ENCODE measurements around the gene LRRN2. TPM values are rescaled to one million over a fixed set of nuclear protein-coding genes. Genes with fewer than 3 reads are reported as not detected.

LRRN2 gene
- total and polyA plus RNA-seq, 9 of the 15 experiments (the other 6 are each of a cell fraction or from before 2014, with no cell fraction given), result 0.05 TPM; not detected in 8

- BruUV-seq (replicated peaks), result no TSS peak
- ChIA-PET POLR2A (interaction anchor here (0.6 to 0.7 kb wide), 3 partner anchors 10 to 349 kb away, joined by 3 read pairs; no protein-coding TSS in a partner anchor), CTCF (ENCODE audit: low intra/inter-chr PET ratio) (no interaction called here)
- in situ Hi-C loops (cut with MboI), result no loop called here
- H3K4me1 ChIP-seq (replicated peaks in 1 of 2; ENCODE audit: control insufficient read depth in 2 of 2, insufficient read depth in 2 of 2, low read length in 2 of 2), result peaks cover 18 to 38% of the 10 kb centered on the region in 2 experiments
- no peaks in the 10 kb centered on the region for H4K20me1 ChIP-seq (replicated peaks; ENCODE audit: control insufficient read depth, insufficient read depth, low read length)
- peaks cover 5 to 24% of the 10 kb centered on the region in 2 experiments; a peak in 3 of 5 replicates for H3K27me3 ChIP-seq (ENCODE audit: control insufficient read depth in 2 of 2, insufficient read depth in 2 of 2, low read length in 2 of 2)
- no peak overlapping the region for H3K27ac ChIP-seq (ENCODE audit: extremely low read depth, low read depth, low read length)
- intact Hi-C loops (cut with micrococcal nuclease), result no loop called here
- H3K36me3 ChIP-seq (ENCODE audit: control insufficient read depth, insufficient read depth, low read length), result no peaks in the 10 kb centered on the region
- ATAC-seq, result no peak
- no peaks in the 10 kb centered on the region for H3K9me1 ChIP-seq (ENCODE audit: control insufficient read depth, insufficient read depth, low read length)
- H2AFZ ChIP-seq (ENCODE audit: low read depth, low read length), result no peak overlapping the region
- no peak for TF ChIP-seq FOXA3 (CRISPR knock-in tag; conservative IDR thresholded peaks at IDR 0.05 in 1 of 2, IDR thresholded peaks at IDR 0.05 in 1 of 2)
- no peak for TF ChIP-seq FOXJ3 (CRISPR knock-in tag; IDR thresholded peaks at IDR 0.05)
- TF ChIP-seq MNT (conservative IDR thresholded peaks at IDR 0.05), result no peak
- TF ChIP-seq ERF (CRISPR knock-in tag; IDR thresholded peaks at IDR 0.05), result no peak
- TF ChIP-seq SP2 (IDR thresholded peaks at IDR 0.05; ENCODE audit: extremely low read depth, low read depth, low read length, poor library complexity, severe bottlenecking), result no peak
- FAIRE-seq, result no peak
- WGBS (ENCODE audit: insufficient coverage, low coverage, missing lambda C conversion rate), result 18% methylated on average over 2 of the region's 3 CpGs
- H3K9ac ChIP-seq (ENCODE audit: insufficient read depth in 1 of 2, low read depth in 2 of 2, low read length in 2 of 2), result no peak overlapping the region
- no peak for DNase-seq (ENCODE audit: extremely low read depth in 1 of 4, low spot score in 3 of 4)
- no peak overlapping the region for H3K4me2 ChIP-seq (ENCODE audit: insufficient read depth, low read length)
- H3K79me2 ChIP-seq (ENCODE audit: control insufficient read depth, insufficient read depth, low read length), result no peaks in the 10 kb centered on the region
- H3K9me3 ChIP-seq (replicated peaks; ENCODE audit: control insufficient read depth, insufficient read depth, low read depth, low read length), result no peaks in the 10 kb centered on the region
- H3K4me3 ChIP-seq, result no peak overlapping the region
Observed at GRCh38 chr1:204628868-204629267, 56.7 kb downstream of the LRRN2 start.

Data from K562 (cell line).